GM19193 (cell line): Measurements from ENCODE around the gene DCDC2B.
A peak's percentile ranks its signal among the peaks of the same experiment; 100 is the strongest.

ENCODE experiments used
- POLR2A ChIP-seq: IDR thresholded peaks from 4 replicates; pipeline ENCODE4 v1.6.1; 2011; ENCODE audit not compliant: insufficient read depth, insufficient read length; ENCODE audit errors: extremely low read depth

DCDC2B gene

GRCh38 chr1:32208891-32209328, at the start of gene DCDC2B:
Gene DCDC2B, plus strand, starts transcription at chr1:32209089. Its CDS starts 5 bp downstream, at chr1:32209094.
- no peak for TF ChIP-seq POLR2A

DNA sequence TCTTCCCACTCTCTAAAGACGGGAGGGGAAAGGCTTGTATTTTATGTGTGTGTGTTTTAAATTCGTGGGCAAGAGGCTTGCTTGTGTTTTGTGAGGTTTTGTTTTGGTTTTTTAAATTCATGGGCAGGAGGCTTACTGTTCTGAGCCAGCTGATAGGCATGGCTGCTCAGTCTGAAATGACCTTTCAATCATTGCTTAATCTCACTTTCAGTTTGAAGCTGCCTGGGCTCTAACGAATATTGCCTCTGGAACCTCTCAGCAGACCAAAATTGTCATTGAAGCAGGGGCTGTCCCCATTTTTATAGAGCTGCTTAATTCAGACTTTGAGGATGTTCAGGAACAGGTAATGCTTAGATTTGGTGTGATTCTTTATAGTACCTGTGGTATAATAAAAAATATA, 49.7 kb upstream of the DCDC2B start:
- no peak for TF ChIP-seq POLR2A

GRCh38 chr1:32163405-32163804, 45.5 kb upstream of the DCDC2B start:
- TF ChIP-seq POLR2A: no peak

- no peak for TF ChIP-seq POLR2A
Observed at GRCh38 chr1:32170991-32171390, 37.9 kb upstream of the DCDC2B start.

DNA sequence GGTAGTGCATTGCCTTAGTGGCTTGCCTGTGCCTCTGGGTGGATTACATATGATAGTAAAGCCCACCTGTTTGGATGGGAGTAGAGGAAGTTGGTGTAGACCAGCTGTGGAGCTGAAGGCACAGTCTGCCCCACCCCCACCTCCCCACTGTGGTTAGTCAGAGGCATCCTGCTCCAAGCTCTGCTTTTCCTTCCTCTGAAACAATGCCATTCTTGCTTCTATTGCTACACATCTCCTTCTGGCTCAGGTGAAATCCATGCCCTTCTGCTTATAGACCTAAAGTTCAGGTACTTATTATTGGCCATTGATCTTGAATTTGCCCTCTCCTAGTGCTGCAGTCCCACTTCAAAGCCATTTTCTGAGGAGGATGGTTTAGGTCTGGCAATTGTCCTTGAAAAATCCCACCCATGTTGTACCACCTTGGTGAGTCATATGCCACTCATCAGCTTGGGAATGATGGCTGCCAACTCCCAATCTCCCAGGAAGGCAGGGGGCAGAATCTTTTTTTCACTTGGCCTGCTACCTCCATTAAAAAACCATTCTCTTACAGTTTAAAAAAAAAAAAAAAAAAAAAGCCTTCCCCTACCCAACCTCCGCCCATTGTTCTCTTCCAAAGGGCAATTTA, 36.2 kb upstream of the DCDC2B start:
- no peak for TF ChIP-seq POLR2A

DNA sequence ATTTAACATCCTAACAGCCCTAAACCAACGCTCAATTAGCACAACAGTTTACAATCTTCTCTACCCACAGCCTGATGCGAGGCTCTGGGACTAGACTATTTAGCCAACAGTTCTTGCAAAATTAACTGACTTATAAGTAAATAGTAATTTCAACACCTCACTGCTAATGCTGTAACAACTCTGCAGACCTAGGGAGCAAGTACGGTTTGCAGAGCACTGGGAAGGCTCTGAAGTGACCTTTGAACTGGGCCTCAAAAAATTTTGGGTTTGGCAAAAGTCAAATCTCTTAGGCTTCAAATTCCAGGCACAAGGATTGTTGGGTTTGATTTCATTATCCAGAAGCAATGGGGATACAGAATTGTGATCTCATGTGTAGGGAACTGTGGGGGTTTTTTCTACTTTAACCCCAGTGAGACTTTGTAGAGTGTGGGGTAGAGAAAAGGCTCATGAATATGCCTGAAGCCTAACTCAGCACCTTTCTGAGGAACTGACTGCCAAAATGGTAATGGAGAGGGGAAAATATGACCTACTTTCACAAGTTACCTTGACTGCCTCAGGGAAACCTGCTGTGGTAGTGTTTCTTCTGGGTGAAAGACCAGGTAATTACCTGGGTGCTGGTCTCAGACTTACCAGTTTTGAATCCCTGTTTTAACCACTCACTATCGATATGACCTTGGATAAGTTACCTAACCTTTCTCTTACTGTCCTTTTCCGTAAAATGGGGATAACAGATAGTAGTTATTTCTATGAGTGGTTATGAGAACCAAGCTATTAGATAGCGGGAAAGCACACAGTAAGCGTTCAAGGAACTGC, 30.3 kb upstream of the DCDC2B start:
- no peak for TF ChIP-seq POLR2A

GRCh38 chr1:32179193-32179442, 29.8 kb upstream of the DCDC2B start:
- TF ChIP-seq POLR2A: no peak

- TF ChIP-seq POLR2A: peak; percentile 94
Observed at GRCh38 chr1:32179443-32180185, 29.3 kb upstream of the DCDC2B start, which contains the start of gene TXLNA. Gene TXLNA, plus strand, starts transcription at chr1:32179675. Its CDS starts 671 bp downstream, at chr1:32180346.

DNA sequence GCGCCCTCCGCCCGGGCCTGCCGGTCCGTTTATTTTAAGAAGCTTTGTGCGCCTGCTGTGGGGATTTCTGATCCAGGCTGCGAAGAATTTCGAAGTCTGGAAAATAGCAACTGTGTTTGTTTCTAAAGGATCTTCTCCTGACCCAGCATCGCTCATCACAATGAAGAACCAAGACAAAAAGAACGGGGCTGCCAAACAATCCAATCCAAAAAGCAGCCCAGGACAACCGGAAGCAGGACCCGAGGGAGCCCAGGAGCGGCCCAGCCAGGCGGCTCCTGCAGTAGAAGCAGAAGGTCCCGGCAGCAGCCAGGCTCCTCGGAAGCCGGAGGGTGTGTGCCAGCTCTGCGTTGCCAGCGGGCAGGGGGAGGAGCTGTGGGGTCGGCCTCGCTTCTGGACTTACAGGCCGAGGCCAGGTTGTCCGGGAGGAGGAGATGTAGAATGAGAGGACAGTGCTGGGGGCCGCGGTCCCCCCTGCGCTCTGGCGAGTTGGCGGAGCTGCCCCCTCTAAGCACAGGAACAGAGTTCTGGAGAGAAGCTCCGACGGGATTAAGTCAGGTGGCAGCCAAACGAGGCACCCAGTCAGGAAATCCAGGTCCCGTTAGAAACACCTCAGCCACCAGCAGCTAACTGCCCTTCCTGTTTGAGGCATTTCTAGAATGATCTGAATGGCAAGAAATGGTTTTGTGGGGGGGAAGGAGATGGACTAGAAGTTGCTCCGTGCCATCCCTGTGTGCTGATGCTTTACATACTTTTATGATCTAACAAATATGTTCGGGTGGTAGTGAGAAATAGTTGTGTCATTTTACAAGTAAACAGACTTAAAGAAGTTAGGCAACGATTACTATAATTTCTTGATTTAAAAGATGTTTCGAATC, 28.5 kb upstream of the DCDC2B start:
- TF ChIP-seq POLR2A: no peak

- no peak for TF ChIP-seq POLR2A
Observed at GRCh38 chr1:32181065-32181464, 27.8 kb upstream of the DCDC2B start.

- peak; percentile 21 for TF ChIP-seq POLR2A
Observed at GRCh38 chr1:32181563-32181962, 27.3 kb upstream of the DCDC2B start.

GRCh38 chr1:32182060-32182459, 26.8 kb upstream of the DCDC2B start:
- TF ChIP-seq POLR2A: no peak

GRCh38 chr1:32184650-32185049, 24.2 kb upstream of the DCDC2B start:
- TF ChIP-seq POLR2A: no peak

DNA sequence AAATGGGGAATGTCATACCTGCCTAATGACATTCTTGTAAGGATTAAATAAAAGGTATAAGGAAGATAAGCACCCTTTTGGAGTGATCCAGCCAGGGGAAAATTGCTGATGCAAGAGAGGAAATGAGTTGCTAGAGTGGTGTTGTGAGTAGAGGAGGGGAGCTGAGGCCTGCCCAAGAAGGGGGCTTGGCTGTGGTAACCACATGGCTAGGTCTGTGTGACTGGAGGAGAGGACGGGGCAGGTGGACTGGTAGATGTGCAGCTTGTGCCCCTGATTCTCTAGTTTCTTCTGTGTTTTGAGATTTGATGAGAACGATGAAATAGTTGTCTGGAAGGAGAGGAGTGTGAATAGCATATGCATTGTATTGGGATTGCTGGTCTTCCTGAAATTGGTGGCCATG, 22.8 kb upstream of the DCDC2B start:
- TF ChIP-seq POLR2A: no peak

- TF ChIP-seq POLR2A: no peak
Observed at GRCh38 chr1:32186491-32186890, 22.4 kb upstream of the DCDC2B start.

GRCh38 chr1:32187850-32188249, 21.0 kb upstream of the DCDC2B start:
- TF ChIP-seq POLR2A: no peak
